A549 (cell line): Measurements from ENCODE around the gene CRB2. TPM values are rescaled to one million over a fixed set of nuclear protein-coding genes. Genes with fewer than 3 reads are reported as not detected.

Experiments
- ATAC-seq, 2 experiments: fragments of 200-7000 bp in 1 of 2; fragments of >200 bp in 1 of 2; cut with Nextera tagmentation in 1 of 2; cut with Tn5 transposase in 1 of 2; 3 replicates each; pipeline versions ENCODE4 v1.8.0 to v1.9.1; 2018 to 2020; ENCODE audit warnings: mild to moderate bottlenecking in 1 of 2, moderate library complexity in 1 of 2
- CTCF ChIA-PET: fragments of 300-600 bp; sonication (Branson Sonifier 250); formaldehyde crosslinking; extraction: SDS; loops from one replicate; lab custom pipeline; 2021; ENCODE audit warnings: antibody characterized with exemption, inconsistent platforms; lab: Yijun Ruan, JAX
- POLR2A ChIA-PET: fragments of 350-600 bp; formaldehyde crosslinking; extraction: SDS; loops from one replicate; lab custom pipeline; 2021; ENCODE audit warnings: antibody characterized with exemption, inconsistent platforms; lab: Yijun Ruan, JAX
- DNase-seq, 2 experiments: peaks; one replicate each; pipeline versions ENCODE4 v3.0.0 to v3.0.0-alpha.2; 2011 to 2016; ENCODE audit warnings: low read depth in 1 of 2, low spot score in 1 of 2
- FAIRE-seq: peaks from 2 replicates; lab custom pipeline; 2011; peaks lifted over from hg19 to GRCh38; lab: Jason Lieb, UNC
- H3K27ac ChIP-seq, 2 experiments: fragments of >200 bp; sonication (Bioruptor Twin); formaldehyde crosslinking; 3 replicates each; pipeline ENCODE4 v1.5.1; 2016 to 2017
- H3K4me1 ChIP-seq: fragments of >200 bp; sonication (Bioruptor Twin); formaldehyde crosslinking; 3 replicates; pipeline ENCODE4 v1.6.1; 2016
- H3K4me2 ChIP-seq: fragments of >200 bp; sonication (Bioruptor Twin); formaldehyde crosslinking; 3 replicates; pipeline ENCODE4 v1.6.1; 2016
- H3K4me3 ChIP-seq: fragments of >200 bp; sonication (Bioruptor Twin); formaldehyde crosslinking; 3 replicates; pipeline ENCODE4 v1.5.1; 2016
- H3K9me3 ChIP-seq: fragments of >200 bp; sonication (Bioruptor Twin); formaldehyde crosslinking; 3 replicates; pipeline ENCODE4 v1.6.1; 2016
- ATOH8 ChIP-seq: fragments of 250-450 bp; sonication (Bioruptor Pico); IDR thresholded peaks from 2 replicates; pipeline ENCODE4 v1.5.0; 2020; ENCODE audit warnings: low read depth, mild to moderate bottlenecking, moderate library complexity
- BHLHE40 ChIP-seq: IDR thresholded peaks from 2 replicates; pipeline ENCODE4 v1.6.1; 2012; ENCODE audit warnings: low read depth, low read length, inconsistent platforms
- CBX2 ChIP-seq: fragments of 200-600 bp; sonication (generic); IDR thresholded peaks from 2 replicates; pipeline ENCODE4 v1.6.1; 2016; ENCODE audit warnings: low read depth, mild to moderate bottlenecking, borderline replicate concordance
- CBX8 ChIP-seq: fragments of 200-600 bp; sonication (generic); IDR thresholded peaks from 2 replicates; pipeline ENCODE4 v1.6.1; 2016
- CEBPB ChIP-seq, 2 experiments: fragments of >200 bp in 1 of 2; sonication (Bioruptor Twin) in 1 of 2; formaldehyde crosslinking in 1 of 2; IDR thresholded peaks; 2 replicates each; pipeline ENCODE4 v1.6.1; 2012 to 2016
- CHD2 ChIP-seq: fragments of 150-350 bp; IDR thresholded peaks from 2 replicates; pipeline ENCODE4 v1.6.1; 2014; ENCODE audit warnings: low read length; ENCODE audit not compliant: partially characterized antibody
- E2F6 ChIP-seq: IDR thresholded peaks from 2 replicates; pipeline ENCODE4 v1.6.1; 2012; ENCODE audit warnings: low read depth, borderline replicate concordance
- EHF ChIP-seq: fragments of 250-450 bp; sonication (Bioruptor Pico); IDR thresholded peaks from 2 replicates; pipeline ENCODE4 v1.5.0; 2020; ENCODE audit warnings: mild to moderate bottlenecking
- EP300 ChIP-seq, 2 experiments: fragments of >200 bp; sonication (Bioruptor Twin); formaldehyde crosslinking; IDR thresholded peaks; 2 replicates in 1 of 2; 3 replicates in 1 of 2; pipeline ENCODE4 v1.6.1; 2016 to 2017
- FOXS1 ChIP-seq: fragments of 250-450 bp; sonication (Bioruptor Pico); IDR thresholded peaks from 2 replicates; pipeline ENCODE4 v1.5.0; 2020; ENCODE audit warnings: mild to moderate bottlenecking, moderate library complexity
- HDAC2 ChIP-seq: fragments of 200-600 bp; sonication (generic); IDR thresholded peaks from 2 replicates; pipeline ENCODE4 v1.6.1; 2016
- HEYL ChIP-seq: fragments of 250-450 bp; sonication (Bioruptor Pico); IDR thresholded peaks from 2 replicates; pipeline ENCODE4 v1.8.0; 2021; ENCODE audit warnings: mild to moderate bottlenecking, moderate library complexity
- HOXA7 ChIP-seq: fragments of 250-450 bp; sonication (Bioruptor Pico); IDR thresholded peaks from 2 replicates; pipeline ENCODE4 v1.5.0; 2020; ENCODE audit warnings: mild to moderate bottlenecking, moderate library complexity
- HOXB13 ChIP-seq: fragments of 250-450 bp; sonication (Bioruptor Pico); IDR thresholded peaks from 2 replicates; pipeline ENCODE4 v1.5.0; 2020; ENCODE audit warnings: low read depth, mild to moderate bottlenecking, moderate library complexity
- HOXB5 ChIP-seq: fragments of 250-450 bp; sonication (Bioruptor Pico); IDR thresholded peaks from 2 replicates; pipeline ENCODE4 v1.5.0; 2020; ENCODE audit warnings: mild to moderate bottlenecking, moderate library complexity
- KDM1A ChIP-seq: fragments of 200-600 bp; sonication (generic); IDR thresholded peaks from 2 replicates; pipeline ENCODE4 v1.6.1; 2016; ENCODE audit warnings: low read depth, mild to moderate bottlenecking
- MAFK ChIP-seq: fragments of 450-650 bp; IDR thresholded peaks from 2 replicates; pipeline ENCODE4 v1.6.1; 2014; ENCODE audit not compliant: partially characterized antibody
- MAX ChIP-seq: IDR thresholded peaks from 2 replicates; pipeline ENCODE4 v1.6.1; 2012
- NFE2L2 ChIP-seq: fragments of 150-350 bp; conservative IDR thresholded peaks from 2 replicates; pipeline ENCODE4 v1.6.1; 2014; ENCODE audit warnings: low read length
- PBX3 ChIP-seq: IDR thresholded peaks from 2 replicates; pipeline ENCODE4 v1.6.1; 2012
- RAD21 ChIP-seq, 2 experiments: fragments of >200 bp in 1 of 2; sonication (Bioruptor Twin) in 1 of 2; formaldehyde crosslinking in 1 of 2; IDR thresholded peaks in 1 of 2; conservative IDR thresholded peaks in 1 of 2; 2 replicates in 1 of 2; 3 replicates in 1 of 2; pipeline ENCODE4 v1.6.1; 2012 to 2018; ENCODE audit warnings: inconsistent platforms in 1 of 2
- RARB ChIP-seq: fragments of 250-450 bp; sonication (Bioruptor Pico); IDR thresholded peaks from 2 replicates; pipeline ENCODE4 v1.8.0; 2021; ENCODE audit warnings: mild to moderate bottlenecking, moderate library complexity
- RCOR1 ChIP-seq: fragments of 150-350 bp; IDR thresholded peaks from 2 replicates; pipeline ENCODE4 v1.6.1; 2014; ENCODE audit warnings: antibody characterized with exemption, low read length, low read depth
- RNF2 ChIP-seq: fragments of 200-600 bp; sonication (generic); IDR thresholded peaks from 2 replicates; pipeline ENCODE4 v1.6.1; 2016; ENCODE audit warnings: low read depth, mild to moderate bottlenecking, antibody characterized with exemption, moderate library complexity, borderline replicate concordance
- SMC3 ChIP-seq: fragments of >200 bp; sonication (Bioruptor Twin); formaldehyde crosslinking; IDR thresholded peaks from 3 replicates; pipeline ENCODE4 v1.6.1; 2018; ENCODE audit warnings: inconsistent platforms
- SREBF2 ChIP-seq: fragments of 450-650 bp; IDR thresholded peaks from 2 replicates; pipeline ENCODE4 v1.6.1; 2014; ENCODE audit warnings: mild to moderate bottlenecking, moderate library complexity
- TP53 ChIP-seq: fragments of 250-450 bp; sonication (Bioruptor Pico); IDR thresholded peaks from 2 replicates; pipeline ENCODE4 v1.5.0; 2021; ENCODE audit warnings: mild to moderate bottlenecking, moderate library complexity
- USF2 ChIP-seq: fragments of 450-650 bp; IDR thresholded peaks from 2 replicates; pipeline ENCODE4 v1.6.1; 2014; ENCODE audit warnings: antibody characterized with exemption
- ZNF302 ChIP-seq: fragments of 250-450 bp; sonication (Bioruptor Pico); IDR thresholded peaks from 2 replicates; pipeline ENCODE4 v1.9.0; 2021; ENCODE audit warnings: inconsistent platforms, mild to moderate bottlenecking, moderate library complexity
- WGBS: methylation state at CpG from one replicate; pipeline ENCODE4 v1.1.6; 2017; ENCODE audit errors: missing lambda C conversion rate; 5-methylcytosine and 5-hydroxymethylcytosine counted together
- polyA plus RNA-seq, 4 experiments: library from polyadenylated mRNA; depleted of rRNA in 3 of 4; stranded (reverse); fragments of >200 nt; fragmentation: RNase III in 1 of 4; extraction: RNeasy Plus Mini Kit Qiagen cat#74134 plus additional on column Dnase treatment in 1 of 4; gene quantifications; 2 replicates in 3 of 4; 3 replicates in 1 of 4; pipeline ENCODE4 v1.2.3, GENCODE V29; 2011 to 2017

Gene CRB2
- polyA plus RNA-seq, 2 of the 4 experiments (the other 2 are of a cell fraction): 0.01 to 0.05 TPM

GRCh38 chr9:123411191-123411590 is 55.2 kb downstream of the CRB2 start:
- ChIA-PET CTCF (interaction anchor here (0.8 to 1.1 kb wide), 3 partner anchors 9 to 585 kb away, joined by 3 to 5 read pairs (median 3); no protein-coding TSS in a partner anchor), POLR2A (no interaction called here)
- Histone ChIP-seq H3K27ac (no peak overlapping the region), H3K4me2 (no peak overlapping the region), H3K9me3 (no peaks in the 10 kb centered on the region), H3K4me1 (no peaks in the 10 kb centered on the region), H3K4me3 (no peak overlapping the region)
- no peak for TF ChIP-seq RARB (CRISPR knock-in tag)
- TF ChIP-seq HOXA7 (CRISPR knock-in tag): no peak
- TF ChIP-seq HOXB13 (CRISPR knock-in tag): no peak
- TF ChIP-seq BHLHE40: no peak
- no peak for TF ChIP-seq CHD2
- no peak for TF ChIP-seq HDAC2
- no peak for TF ChIP-seq CBX8
- no peak for TF ChIP-seq CBX2
- TF ChIP-seq TP53 (CRISPR knock-in tag): no peak
- TF ChIP-seq RAD21 (conservative IDR thresholded peaks at IDR 0.05 in 1 of 2, IDR thresholded peaks at IDR 0.05 in 1 of 2): no peak
- no peak for TF ChIP-seq PBX3
- TF ChIP-seq RCOR1: no peak
- TF ChIP-seq FOXS1: no peak
- no peak for TF ChIP-seq ATOH8 (CRISPR knock-in tag)
- TF ChIP-seq E2F6: no peak
- no peak for TF ChIP-seq EHF
- TF ChIP-seq NFE2L2: no peak
- no peak for TF ChIP-seq HOXB5 (CRISPR knock-in tag)
- TF ChIP-seq MAX: no peak
- no peak for TF ChIP-seq KDM1A
- no peak for FAIRE-seq
- ATAC-seq: no peak
- WGBS: 86% methylated on average over 9 of the region's 10 CpGs
- DNase-seq: no peak

- DNase-seq (no peak), ATAC-seq (no peak; a peak in 1 of 6 replicates), FAIRE-seq (no peak)
- Histone ChIP-seq H3K4me1 (no peaks in the 10 kb centered on the region), H3K4me2 (no peak overlapping the region), H3K9me3 (no peaks in the 10 kb centered on the region), H3K27ac (no peak overlapping the region), H3K4me3 (no peak overlapping the region)
- ChIA-PET CTCF (interaction anchor here (0.8 to 1.2 kb wide), 4 partner anchors 9 to 585 kb away, joined by 3 to 5 read pairs (median 4); no protein-coding TSS in a partner anchor), POLR2A (no interaction called here)
- no peak for TF ChIP-seq NFE2L2
- no peak for TF ChIP-seq HOXB13 (CRISPR knock-in tag)
- TF ChIP-seq EP300 (IDR thresholded peaks at IDR 0.05): no peak
- no peak for TF ChIP-seq MAFK
- TF ChIP-seq SREBF2: no peak
- TF ChIP-seq CEBPB (IDR thresholded peaks at IDR 0.05): no peak
- TF ChIP-seq ATOH8 (CRISPR knock-in tag): no peak
- TF ChIP-seq ZNF302: no peak
- TF ChIP-seq SMC3: no peak
- TF ChIP-seq USF2: no peak
- no peak for TF ChIP-seq RNF2
- no peak for TF ChIP-seq HEYL
- TF ChIP-seq HOXB5 (CRISPR knock-in tag): no peak
- 97% methylated on average over 11 of the region's 11 CpGs for WGBS
Measured at GRCh38 chr9:123411636-123412035, 55.6 kb downstream of the CRB2 start.
